ENCODE data around the gene PRMT7. TPM values are rescaled to one million over a fixed set of nuclear protein-coding genes. Genes with fewer than 3 reads are reported as not detected.

Gene PRMT7
- total RNA-seq (10 to 100 TPM; 27.8 to 43.4 (median 37.8) TPM), polyA plus RNA-seq (10 to 100 TPM; 35.8 to 42.2 TPM)
- long read RNA-seq, donor 1, full-length matches to known transcripts: 1 of 133 reads
- long read RNA-seq, donor 1, partial matches to known transcripts: 12 of 133 reads
- long read RNA-seq, donor 1, other reads (novel, unspliced or antisense): 120 of 133 reads
- long read RNA-seq, donor 2, partial matches to known transcripts: 5 of 7 reads
- long read RNA-seq, donor 2, other reads (novel, unspliced or antisense): 0 of 7 reads
- long read RNA-seq, donor 3, partial matches to known transcripts: 3 of 61 reads
- long read RNA-seq, donor 3, other reads (novel, unspliced or antisense): 56 of 61 reads

- H3K27me3 ChIP-seq: no peaks in the 10 kb centered on the region
- TF ChIP-seq POLR2A (IDR thresholded peaks at IDR 0.05) (peak; percentile 48), CTCF (IDR thresholded peaks at IDR 0.05) (peak in 1 of 3 donors; percentile 49), EP300 (IDR thresholded peaks at IDR 0.05) (no peak)
- H3K9me3 ChIP-seq: no peaks in the 10 kb centered on the region
- peak within 1 kb of the TSS; percentile 28 to 60 for H3K27ac ChIP-seq
- DNase-seq: peak; percentile 81 to 88 (median 83)
- intact Hi-C loops (cut with DNase I): no loop called here
- no peaks in the 10 kb centered on the region for H3K36me3 ChIP-seq
- H3K4me1 ChIP-seq (ENCODE audit: insufficient read depth): peaks cover 11% of the 10 kb centered on the region
- peak within 1 kb of the TSS; percentile 99 for H3K4me3 ChIP-seq
- 0% methylated on average over 61 to 62 of the region's 62 CpGs for WGBS, 3 donors
Observed at GRCh38 chr16:68310774-68311511, at the start of gene PRMT7, which contains the start of gene SLC7A6OS. PRMT7 (plus strand) TSS chr16:68311019; CDS start chr16:68315980, 4,961 bp downstream. SLC7A6OS (minus strand) TSS chr16:68310946; CDS start chr16:68310926, 20 bp downstream.

- H3K27ac ChIP-seq: peak overlapping the region; percentile 49 to 57
- H3K4me1 ChIP-seq (ENCODE audit: insufficient read depth): no peaks in the 10 kb centered on the region
- H3K4me3 ChIP-seq: peak overlapping the region; percentile 75
- H3K36me3 ChIP-seq: no peaks in the 10 kb centered on the region
- no peaks in the 10 kb centered on the region for H3K27me3 ChIP-seq
- no peaks in the 10 kb centered on the region for H3K9me3 ChIP-seq
- WGBS, 3 donors: 33 to 38% (median 37%) methylated on average over 11 of the region's 11 CpGs
- TF ChIP-seq POLR2A (IDR thresholded peaks at IDR 0.05) (no peak), CTCF (IDR thresholded peaks at IDR 0.05) (peak in 1 of 3 donors; percentile 20)
- DNase-seq: no peak
- intact Hi-C loops (cut with DNase I): loop anchor here (5.0 kb wide), 1 partner anchor 64 kb away; no protein-coding TSS in a partner anchor
Observed at GRCh38 chr16:68263559-68264127, 47.2 kb upstream of the PRMT7 start.

- TF ChIP-seq EP300 (IDR thresholded peaks at IDR 0.05): no peak
- TF ChIP-seq CTCF (IDR thresholded peaks at IDR 0.05): peak in 2 of 3 donors; percentile 69 to 75
- TF ChIP-seq POLR2A (IDR thresholded peaks at IDR 0.05): no peak
- intact Hi-C loops (cut with DNase I): loop anchor here (5.0 kb wide), 1 partner anchor 63 kb away; no protein-coding TSS in a partner anchor
Observed at GRCh38 chr16:68264128-68265077, 46.4 kb upstream of the PRMT7 start, which contains the start of gene SLC7A6. SLC7A6 (plus strand) TSS chr16:68264526; CDS start chr16:68274727, 10,201 bp downstream.

More at GRCh38 chr16:68264128-68265077, 46.4 kb upstream of the PRMT7 start, which contains the start of gene SLC7A6:
- peak within 1 kb of the TSS; percentile 49 to 57 for H3K27ac ChIP-seq
- H3K36me3 ChIP-seq: no peaks in the 10 kb centered on the region
- H3K27me3 ChIP-seq: no peaks in the 10 kb centered on the region
- WGBS, 3 donors: 1% methylated on average over 95 to 122 of the region's 123 CpGs
- no peaks in the 10 kb centered on the region for H3K4me1 ChIP-seq (ENCODE audit: insufficient read depth)
- peak; percentile 55 to 77 (median 69) for DNase-seq
- H3K4me3 ChIP-seq: peak within 1 kb of the TSS; percentile 75
- no peaks in the 10 kb centered on the region for H3K9me3 ChIP-seq

Data from ovary (tissue), 10 donors.